ENCODE measurements around the gene CCDC28A.

Gene CCDC28A

DNA sequence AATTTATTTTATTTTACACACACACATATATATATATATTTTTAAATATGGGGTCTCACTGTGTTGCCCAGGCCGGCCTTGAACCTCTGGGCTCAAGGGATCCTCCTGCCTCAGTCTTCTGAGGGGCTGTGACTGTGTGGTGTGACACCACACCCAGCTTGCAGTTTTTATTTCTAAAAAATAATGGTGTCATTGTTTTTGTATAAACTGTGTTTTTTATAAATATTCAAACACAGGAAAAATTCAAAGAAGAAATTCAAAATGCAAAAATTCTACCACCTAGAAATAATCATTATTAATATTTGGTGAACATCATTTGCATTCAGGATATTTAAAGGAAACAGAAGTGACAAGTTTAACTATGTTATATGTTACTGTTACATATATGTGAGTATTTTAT, 3.1 kb downstream of the CCDC28A start:
- TF ChIP-seq GATA2 (IDR thresholded peaks at IDR 0.05; ENCODE audit: low read depth, low read length) (no peak), GATA3 (IDR thresholded peaks at IDR 0.05; ENCODE audit: low read depth, low read length) (no peak)

DNA sequence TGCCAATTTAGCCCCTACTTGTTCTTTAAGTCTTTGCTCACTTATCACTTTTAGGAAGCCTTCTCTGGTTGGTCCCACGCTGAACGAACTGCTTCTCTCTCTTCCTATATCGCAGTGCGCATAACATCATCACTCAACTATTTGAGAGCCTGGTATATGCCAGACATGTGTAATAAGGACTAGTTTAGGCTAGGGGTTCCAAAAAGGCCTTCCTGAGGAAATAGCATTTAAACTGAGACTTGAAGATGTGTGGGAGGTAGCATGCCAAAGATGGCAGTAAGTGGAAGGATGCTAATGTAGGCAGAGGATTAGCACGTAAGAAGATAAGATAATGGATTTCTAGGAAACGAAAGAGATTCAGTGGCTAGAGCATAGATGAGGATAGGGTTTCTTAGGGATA, 4.8 kb downstream of the CCDC28A start:
- TF ChIP-seq GATA2 (IDR thresholded peaks at IDR 0.05; ENCODE audit: low read depth, low read length) = no peak
- no peak for TF ChIP-seq GATA3 (IDR thresholded peaks at IDR 0.05; ENCODE audit: low read depth, low read length)

DNA sequence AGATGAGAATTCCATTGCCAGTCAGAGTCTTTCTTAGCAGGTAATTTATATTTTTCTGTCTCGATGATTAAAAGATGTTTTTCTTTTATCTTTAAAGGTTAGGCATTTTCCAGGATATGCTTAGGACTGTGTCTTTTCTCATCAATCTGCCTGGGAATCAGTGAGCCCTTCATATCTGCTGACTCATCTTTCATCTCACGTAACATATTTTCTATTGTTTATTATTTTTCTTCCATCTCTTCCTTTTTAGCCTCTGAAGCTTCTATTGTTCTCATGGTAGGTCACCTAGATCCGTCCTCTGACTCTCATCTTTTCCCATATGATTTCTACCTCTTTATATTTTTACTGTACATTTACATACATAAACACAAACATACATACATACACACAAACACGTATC, 8.7 kb downstream of the CCDC28A start:
- no peak for TF ChIP-seq GATA2 (IDR thresholded peaks at IDR 0.05; ENCODE audit: low read depth, low read length)

DNA sequence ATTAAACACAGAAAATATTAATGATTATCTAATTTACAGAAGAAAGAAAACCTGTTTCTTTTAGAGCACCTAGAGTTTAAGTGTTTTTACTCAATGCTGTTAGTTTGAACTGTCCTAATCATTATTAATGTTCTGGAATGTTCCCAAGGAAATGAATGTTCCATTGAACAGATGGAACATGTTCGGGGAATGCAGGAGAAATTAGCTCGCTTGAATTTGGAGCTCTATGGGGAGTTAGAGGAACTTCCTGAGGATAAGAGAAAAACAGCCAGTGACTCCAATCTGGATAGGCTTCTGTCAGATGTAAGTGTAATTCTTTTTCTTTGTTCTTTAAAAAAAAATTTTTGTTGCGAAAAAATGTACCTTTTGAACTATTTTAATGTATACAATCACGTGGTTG, 11.5 kb downstream of the CCDC28A start:
- TF ChIP-seq GATA2 (IDR thresholded peaks at IDR 0.05; ENCODE audit: low read depth, low read length) (no peak), GATA3 (IDR thresholded peaks at IDR 0.05; ENCODE audit: low read depth, low read length) (no peak)

DNA sequence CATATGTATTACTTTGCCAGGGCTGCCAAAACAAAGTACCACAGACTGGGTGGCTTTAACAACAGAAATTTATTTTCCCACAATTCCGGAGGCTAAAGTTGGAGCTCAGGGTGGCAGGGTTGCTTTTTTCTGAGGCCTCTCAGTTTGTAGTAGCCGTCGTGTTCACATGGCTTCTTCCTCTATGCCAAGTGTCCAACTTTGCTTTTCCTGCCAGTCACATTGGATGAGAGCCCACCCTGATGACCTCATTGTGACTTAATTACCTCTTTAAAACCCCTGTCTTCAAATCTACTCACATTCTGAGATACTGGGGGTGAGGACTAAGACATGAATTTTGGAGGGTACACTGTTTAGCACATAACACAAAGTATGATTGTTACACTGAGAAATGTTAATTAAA, 12.4 kb downstream of the CCDC28A start:
- TF ChIP-seq GATA3 (IDR thresholded peaks at IDR 0.05; ENCODE audit: low read depth, low read length) (no peak), GATA2 (IDR thresholded peaks at IDR 0.05; ENCODE audit: low read depth, low read length) (no peak)

DNA sequence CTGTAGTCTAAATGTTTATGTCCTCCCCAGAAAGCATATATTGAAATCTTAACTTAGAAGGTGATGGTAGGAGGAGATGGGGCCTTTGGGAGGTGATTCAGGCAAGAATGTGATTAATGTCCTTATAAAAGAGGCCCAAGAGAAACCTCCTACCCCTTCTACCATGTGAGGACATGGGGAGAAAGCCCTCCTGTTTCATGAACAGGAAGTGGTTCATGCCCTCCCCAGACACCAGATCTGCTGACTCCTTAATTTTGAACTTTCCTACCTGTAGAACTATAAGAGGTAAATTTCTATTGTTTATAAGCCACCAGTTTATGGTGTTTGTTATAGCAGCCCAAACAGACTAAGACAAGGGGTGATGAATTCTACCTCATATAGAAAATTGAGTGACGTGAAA, 13.6 kb downstream of the CCDC28A start:
- TF ChIP-seq GATA3 (IDR thresholded peaks at IDR 0.05; ENCODE audit: low read depth, low read length) (no peak), GATA2 (IDR thresholded peaks at IDR 0.05; ENCODE audit: low read depth, low read length) (no peak)

DNA sequence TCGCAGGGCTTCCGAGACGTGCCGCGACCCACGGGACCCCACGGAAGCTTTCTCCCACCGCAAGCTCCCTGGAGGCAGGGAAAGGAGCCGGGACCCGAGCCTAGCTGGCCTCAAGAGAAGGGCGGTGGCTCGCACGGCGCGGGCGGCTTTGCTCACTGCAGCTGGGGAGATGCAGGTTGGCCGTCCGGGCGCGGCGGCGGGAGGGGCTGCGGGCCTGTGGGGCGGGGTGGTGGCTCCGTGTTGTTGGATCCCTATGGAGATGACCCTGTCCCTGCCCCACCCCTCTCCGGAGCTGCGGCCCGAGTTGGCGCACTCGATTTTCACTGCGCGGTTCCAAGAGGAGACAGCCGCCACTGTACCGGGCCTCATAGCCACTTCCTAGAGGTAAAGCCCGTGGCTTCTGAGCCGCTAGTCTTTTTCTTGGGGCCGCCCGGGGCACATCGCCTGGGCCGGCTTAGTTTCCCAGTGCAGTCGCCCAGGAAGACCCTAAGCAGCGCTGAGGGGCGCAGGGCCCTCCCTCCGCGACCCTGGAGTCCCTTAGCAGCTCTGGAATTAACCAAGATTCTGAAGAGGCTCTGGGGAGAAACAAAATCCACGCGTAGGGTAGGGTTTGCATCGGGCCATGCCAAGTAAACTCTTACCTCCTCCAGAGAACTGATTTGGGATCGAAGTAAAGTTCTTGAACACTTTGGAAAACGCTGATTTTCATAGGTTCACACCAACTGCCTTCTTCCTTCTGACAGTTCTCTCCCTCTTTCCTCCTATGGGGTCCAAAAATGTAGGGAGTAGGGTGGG, 22.4 kb downstream of the CCDC28A start, which contains the start of gene ECT2L:
Gene ECT2L, plus strand, starts transcription at position 279 of the 795 bp plus-strand sequence. CDS start 17,188 bp downstream, outside the sequence.
- TF ChIP-seq GATA3 (IDR thresholded peaks at IDR 0.05; ENCODE audit: low read depth, low read length) (no peak), GATA2 (IDR thresholded peaks at IDR 0.05; ENCODE audit: low read depth, low read length) (no peak)

DNA sequence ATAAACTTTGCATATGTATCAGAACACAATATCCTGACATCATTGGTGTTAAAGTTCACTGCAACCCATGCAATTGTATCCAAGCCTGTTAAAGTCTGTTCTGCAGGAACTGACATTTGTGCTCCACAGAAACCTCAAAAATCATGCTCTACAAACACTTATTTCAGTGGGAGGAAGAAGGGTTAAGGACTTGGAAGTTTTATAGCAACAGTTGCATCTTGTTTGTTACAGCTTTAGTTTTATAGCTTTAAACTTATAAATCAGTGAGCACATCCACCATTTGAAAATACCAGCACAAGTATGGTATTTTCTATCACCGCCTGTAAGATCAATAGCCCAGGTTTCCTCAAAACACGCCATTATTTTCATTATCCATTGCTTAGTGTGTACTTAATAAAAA, 23.2 kb downstream of the CCDC28A start:
- TF ChIP-seq GATA3 (IDR thresholded peaks at IDR 0.05; ENCODE audit: low read depth, low read length) (no peak), GATA2 (IDR thresholded peaks at IDR 0.05; ENCODE audit: low read depth, low read length) (no peak)

DNA sequence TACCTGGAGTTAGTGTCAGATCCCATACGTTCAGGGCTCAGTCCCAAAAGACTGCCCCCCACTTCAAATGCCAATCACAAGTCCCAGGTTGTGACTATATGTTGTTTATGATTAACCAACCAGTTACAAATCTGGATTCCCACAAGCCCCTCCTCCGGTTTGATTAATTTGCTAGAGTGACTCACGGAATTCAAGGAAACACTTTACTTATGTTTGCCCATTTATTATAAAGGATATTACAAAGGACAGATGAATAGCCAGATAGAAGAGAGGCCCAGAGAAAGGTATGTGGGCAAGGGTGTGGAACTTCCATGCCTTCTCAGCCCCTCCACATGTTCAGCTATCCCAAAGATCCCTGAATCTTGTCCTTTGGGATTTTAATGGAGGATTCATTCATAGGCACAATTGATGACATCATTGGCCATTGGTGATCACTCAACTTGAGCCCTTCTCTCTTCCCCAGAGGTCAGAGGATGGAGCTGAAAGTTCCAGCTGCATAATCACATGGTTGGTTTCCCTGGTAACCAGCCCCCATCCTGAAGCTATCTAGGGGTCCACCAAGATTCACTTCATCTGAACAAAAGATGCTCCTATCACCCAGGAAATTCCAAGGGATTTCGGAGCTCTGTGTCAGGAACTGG, 24.4 kb downstream of the CCDC28A start:
- TF ChIP-seq GATA2 (IDR thresholded peaks at IDR 0.05; ENCODE audit: low read depth, low read length) (no peak), GATA3 (IDR thresholded peaks at IDR 0.05; ENCODE audit: low read depth, low read length) (no peak)

DNA sequence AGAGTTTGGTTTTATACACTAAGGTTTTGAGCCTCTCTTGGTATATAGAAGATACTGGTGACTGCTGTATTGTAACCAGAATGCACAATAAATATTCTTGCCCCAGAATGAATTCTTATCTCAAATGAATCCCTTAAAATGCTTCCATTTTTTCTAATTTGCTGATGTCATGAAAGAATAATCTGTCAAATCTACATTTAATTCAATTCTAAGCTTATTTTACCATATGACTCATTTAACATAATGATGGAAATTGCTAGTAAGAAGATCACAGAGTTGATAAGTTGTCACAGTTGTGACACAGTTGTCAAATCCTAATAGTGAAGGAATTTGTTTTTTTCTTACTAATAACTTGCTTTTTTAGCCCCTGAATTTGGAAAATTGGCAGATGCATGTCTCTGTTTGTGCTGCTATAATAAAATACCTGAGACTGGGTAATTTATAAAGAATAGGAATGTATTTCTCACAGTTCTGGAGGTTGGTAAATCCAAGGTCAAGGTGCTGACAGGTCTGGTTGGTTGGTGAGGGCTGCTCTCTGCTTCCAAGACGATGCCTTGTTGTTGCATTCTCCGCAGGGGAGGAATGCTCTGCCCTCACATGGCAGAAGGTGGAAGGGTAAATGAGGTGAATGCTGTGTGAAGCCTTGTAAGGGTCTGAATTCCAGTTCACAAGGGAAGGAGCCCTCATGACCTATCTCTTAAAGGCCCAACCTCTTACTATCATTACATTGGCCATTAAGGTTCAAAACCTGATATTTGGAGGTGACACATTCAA, 27.0 kb downstream of the CCDC28A start:
- no peak for TF ChIP-seq GATA2 (IDR thresholded peaks at IDR 0.05; ENCODE audit: low read depth, low read length)
- TF ChIP-seq GATA3 (IDR thresholded peaks at IDR 0.05; ENCODE audit: low read depth, low read length) = no peak

DNA sequence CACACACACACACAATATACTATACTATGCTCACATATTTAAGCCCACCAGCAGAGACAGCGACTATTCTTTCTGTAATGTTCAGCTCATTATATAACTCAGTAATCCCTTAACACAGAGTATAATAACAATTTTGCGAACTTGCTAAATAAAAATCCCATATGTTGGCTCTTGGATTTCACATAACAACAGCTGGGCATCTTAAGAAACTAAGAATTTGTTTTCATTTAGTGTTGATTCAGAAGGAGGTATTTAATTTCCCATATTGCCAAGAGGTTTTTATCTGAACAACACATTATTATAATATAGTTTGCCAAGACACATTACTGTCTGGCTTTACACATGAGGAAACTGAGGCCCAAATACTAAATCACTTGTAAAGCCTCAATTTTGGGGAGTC, 29.8 kb downstream of the CCDC28A start:
- TF ChIP-seq GATA3 (IDR thresholded peaks at IDR 0.05; ENCODE audit: low read depth, low read length) = no peak
- no peak for TF ChIP-seq GATA2 (IDR thresholded peaks at IDR 0.05; ENCODE audit: low read depth, low read length)

DNA sequence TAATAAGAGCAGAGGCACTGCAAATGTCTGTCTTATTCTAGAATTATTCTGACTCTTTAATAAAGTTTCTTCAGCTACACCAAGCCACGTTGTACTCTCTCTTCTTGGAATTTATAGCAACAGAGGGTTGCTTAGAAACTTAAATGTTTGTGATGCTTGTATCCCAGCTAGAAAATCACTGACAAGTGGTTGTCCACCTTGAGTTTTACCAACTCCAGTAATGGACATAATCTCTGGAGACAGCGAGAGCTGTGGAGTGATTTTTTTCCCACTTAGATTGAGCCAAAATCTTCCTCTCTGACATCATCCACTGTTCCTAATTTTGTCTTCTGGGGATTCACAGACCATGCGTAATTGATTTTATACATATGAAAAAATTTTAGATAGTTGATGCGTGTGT, 30.3 kb downstream of the CCDC28A start:
- TF ChIP-seq GATA2 (IDR thresholded peaks at IDR 0.05; ENCODE audit: low read depth, low read length) = no peak
- TF ChIP-seq GATA3 (IDR thresholded peaks at IDR 0.05; ENCODE audit: low read depth, low read length) = no peak

DNA sequence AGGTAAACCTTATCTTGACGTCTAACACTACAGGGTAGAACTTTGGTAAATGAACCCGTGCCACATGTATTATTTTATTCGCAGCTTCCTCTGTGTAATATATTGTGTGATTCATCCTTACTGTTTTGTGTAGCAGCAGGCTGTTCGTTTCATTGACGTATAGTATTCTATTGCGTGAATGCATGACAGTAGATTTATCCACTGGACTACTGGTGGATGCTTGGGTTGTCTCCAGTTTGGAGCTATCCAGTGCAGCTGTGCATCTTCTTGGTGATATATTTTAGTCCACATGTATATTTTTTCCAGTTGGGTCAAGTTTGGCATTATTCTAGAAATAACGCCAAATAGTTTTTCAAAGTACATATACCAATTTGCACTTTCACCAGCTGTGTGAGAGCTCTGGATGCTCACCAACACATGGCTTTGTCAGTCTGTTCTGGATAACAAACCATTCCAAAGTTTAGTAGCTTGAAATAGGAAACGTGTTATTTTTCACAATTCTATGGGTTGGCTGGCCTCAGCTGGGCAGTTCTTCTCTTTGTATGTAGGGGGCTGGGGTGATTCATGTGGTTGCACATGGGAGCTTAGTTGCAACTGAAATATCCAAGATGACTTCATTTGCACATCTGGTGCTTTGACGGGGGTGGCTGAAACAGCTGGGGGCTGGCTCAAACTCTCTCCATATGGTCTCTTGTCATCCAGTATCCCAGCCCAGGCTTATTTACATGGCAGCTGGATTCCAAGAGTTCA, 31.6 kb downstream of the CCDC28A start:
- TF ChIP-seq GATA3 (IDR thresholded peaks at IDR 0.05; ENCODE audit: low read depth, low read length) (no peak), GATA2 (IDR thresholded peaks at IDR 0.05; ENCODE audit: low read depth, low read length) (no peak)

DNA sequence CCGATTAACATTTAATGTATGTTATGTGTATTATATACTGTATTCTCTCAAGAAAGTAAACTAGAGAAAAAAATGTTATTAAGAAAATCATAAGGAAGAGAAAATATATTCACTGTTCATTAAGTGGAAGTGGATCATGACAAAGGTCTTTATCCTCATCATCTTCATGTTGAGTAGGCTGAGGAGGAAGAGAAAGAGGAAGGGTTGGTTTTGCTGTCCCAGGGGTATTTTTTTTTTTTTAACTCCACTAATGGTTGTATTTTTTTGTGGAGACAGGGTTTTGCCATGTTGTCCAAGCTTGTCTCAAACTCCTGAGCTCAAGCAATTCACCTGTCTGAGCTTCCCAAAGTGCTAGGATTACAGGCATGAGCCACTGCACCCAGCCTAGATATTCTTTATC, 33.3 kb downstream of the CCDC28A start:
- no peak for TF ChIP-seq GATA2 (IDR thresholded peaks at IDR 0.05; ENCODE audit: low read depth, low read length)
- no peak for TF ChIP-seq GATA3 (IDR thresholded peaks at IDR 0.05; ENCODE audit: low read depth, low read length)

Data from SH-SY5Y (cell line).